Dermis microvascular lymphatic vessel endothelial cell (primary cell): ENCODE data around the gene CDK17. TPM values are rescaled to one million over a fixed set of nuclear protein-coding genes. Genes with fewer than 3 reads are reported as not detected.
"Not testable (repeated sequence)": the region's sequence is repeated elsewhere in the genome, so short reads cannot be mapped to it uniquely, and the experiment has no call there.

Experiments
- DNase-seq, 2 donors: peaks; one replicate each; pipeline versions ENCODE4 v3.0.0 to v3.0.0-alpha.2; 2010; ENCODE audit warnings: low read depth in 2 of 2
- total RNA-seq: library from RNA; depleted of rRNA; stranded (reverse); fragments of >200 nt; gene quantifications from 2 replicates; pipeline ENCODE4 v1.2.1, GENCODE V29; 2014

CDK17 gene
- total RNA-seq, 1 donor from 2014 or later, result 99.9 TPM

GRCh38 chr12:96322720-96323119 is 77.5 kb downstream of the CDK17 start:
- no peak for DNase-seq

- no peak for DNase-seq
Observed at GRCh38 chr12:96321941-96322340, 78.3 kb downstream of the CDK17 start.

GRCh38 chr12:96317801-96318200 is 82.4 kb downstream of the CDK17 start:
- DNase-seq, result not testable (repeated sequence)

DNA sequence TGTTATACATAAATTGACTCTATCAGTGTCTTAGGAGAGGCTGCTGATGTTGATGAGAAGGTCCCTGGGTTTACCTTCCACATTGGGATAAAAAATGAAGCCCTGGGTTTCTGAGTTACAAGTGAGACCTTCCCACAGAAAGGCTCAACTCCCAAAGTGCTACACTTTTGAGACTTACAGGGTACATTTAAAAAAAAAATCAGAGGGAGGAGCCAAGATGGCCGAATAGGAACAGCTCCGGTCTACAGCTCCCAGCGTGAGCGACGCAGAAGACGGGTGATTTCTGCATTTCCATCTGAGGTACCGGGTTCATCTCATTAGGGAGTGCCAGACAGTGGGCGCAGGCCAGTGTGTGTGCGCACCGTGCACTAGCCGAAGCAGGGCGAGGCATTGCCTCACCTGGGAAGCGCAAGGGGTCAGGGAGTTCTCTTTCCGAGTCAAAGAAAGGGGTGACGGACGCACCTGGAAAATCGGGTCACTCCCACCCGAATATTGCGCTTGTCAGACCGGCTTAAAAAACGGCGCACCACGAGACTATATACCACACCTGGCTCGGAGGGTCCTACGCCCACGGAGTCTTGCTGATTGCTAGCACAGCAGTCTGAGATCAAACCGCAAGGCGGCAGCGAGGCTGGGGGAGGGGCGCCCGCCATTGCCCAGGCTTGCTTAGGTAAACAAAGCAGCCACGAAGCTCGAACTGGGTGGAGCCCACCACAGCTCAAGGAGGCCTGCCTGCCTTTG is 84.3 kb downstream of the CDK17 start:
- DNase-seq, result not testable (repeated sequence)

GRCh38 chr12:96314723-96315122 is 85.5 kb downstream of the CDK17 start:
- no peak for DNase-seq

GRCh38 chr12:96313606-96314005 is 86.6 kb downstream of the CDK17 start:
- DNase-seq, result no peak

- no peak for DNase-seq
Observed at GRCh38 chr12:96311191-96311590, 89.0 kb downstream of the CDK17 start.

GRCh38 chr12:96310067-96310466 is 90.2 kb downstream of the CDK17 start:
- no peak for DNase-seq

DNA sequence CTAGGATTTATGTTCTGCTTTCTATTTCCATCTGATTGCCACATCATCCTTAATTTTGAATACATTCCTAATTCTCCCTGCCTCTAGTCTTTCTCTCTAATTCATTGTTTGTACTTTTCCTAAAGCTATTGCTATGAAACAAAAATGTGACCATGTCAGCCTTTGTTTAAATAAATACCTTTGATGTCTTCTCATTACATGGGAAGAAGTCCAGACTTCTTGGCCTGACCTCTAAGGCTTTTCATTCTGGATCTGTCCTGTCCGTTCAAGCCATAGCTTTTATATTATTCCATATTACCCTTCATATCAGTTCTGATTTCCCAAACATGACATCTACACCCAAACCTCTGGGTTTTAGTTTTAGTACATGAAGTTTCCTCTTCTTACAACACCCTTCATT is 91.4 kb downstream of the CDK17 start:
- DNase-seq, result no peak

DNA sequence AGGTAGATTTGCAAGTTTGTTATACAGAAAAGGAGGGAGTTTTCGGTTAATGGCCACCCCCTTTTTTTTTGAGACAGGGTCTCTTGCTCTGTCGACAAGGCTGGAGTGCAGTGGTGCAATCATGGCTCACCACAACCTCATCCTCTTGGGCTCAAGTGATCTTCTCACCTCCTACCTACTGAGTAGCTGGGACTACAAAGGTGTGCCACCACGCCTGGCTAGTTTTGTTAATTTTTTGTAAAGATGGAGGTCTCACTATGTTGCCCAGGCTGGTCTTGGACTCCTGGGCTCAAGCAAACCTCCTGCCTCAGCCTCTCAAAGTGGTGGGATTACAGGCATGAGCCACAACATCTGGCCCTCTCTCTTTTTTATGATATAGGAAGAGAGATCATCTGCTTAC is 94.6 kb downstream of the CDK17 start:
- no peak for DNase-seq

DNA sequence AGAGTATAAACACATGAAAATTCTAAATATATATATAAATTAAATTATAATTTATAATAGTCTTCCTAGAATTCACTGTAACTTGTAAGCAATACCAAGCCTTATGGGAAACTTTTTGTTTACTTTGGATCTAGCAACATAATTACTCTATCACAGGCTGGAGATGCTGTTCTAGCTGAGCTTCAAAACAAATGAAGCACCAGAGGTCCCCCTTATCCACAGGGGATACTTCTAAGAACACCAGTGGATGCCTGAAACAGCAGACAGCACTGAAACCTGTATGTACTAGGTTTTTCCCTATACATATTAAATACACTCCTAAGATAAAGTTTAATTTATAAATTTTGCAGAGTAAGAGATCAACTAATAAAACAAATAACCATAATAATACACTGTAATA is 96.6 kb downstream of the CDK17 start:
- DNase-seq, result peak in 1 of 2 donors; percentile 27

- no peak for DNase-seq
Observed at GRCh38 chr12:96302687-96303310, 97.4 kb downstream of the CDK17 start.

DNA sequence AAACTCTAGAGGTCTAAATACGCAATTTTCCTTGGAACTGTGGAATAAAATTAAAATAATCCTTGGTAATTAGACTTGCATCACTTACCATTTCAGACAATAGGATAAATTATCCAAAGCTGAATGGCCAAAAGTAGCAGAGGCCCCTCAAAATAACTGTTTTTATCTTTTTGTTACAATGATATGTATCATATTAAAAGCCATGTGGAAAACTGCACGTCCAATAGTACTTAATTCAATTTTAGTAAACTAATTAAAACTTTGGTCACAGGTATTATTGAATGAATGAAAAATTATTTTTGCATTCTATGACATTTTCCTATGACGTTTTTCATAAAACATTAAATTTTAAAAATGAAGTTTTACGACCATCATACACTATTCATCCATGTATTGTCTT is 98.5 kb downstream of the CDK17 start:
- no peak for DNase-seq

GRCh38 chr12:96300064-96300463 is 100.2 kb downstream of the CDK17 start:
- no peak for DNase-seq

DNA sequence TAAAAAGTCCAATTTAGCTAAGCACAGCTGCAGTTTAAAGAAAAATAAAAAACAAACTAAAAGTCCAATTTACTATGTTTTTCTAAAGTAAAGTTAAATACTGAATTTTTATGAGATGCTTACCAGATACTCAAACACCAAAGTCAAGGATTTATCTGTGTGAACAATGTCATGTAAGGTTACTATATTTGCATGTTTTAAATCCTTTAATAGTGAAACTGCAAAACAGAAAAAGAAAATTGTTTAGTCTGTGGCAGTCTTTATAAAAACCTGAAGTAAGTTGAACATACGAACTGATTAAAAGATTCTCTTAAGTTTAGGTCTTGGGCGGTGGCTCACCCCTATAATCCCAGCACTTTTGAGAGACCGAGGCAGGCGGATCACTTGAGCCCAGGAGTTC is 102.7 kb downstream of the CDK17 start:
- no peak for DNase-seq

- DNase-seq, result no peak
Observed at GRCh38 chr12:96295532-96296160, 104.6 kb downstream of the CDK17 start.

- DNase-seq, result no peak
Observed at GRCh38 chr12:96294831-96295230, 105.4 kb downstream of the CDK17 start.

- DNase-seq, result no peak
Observed at GRCh38 chr12:96293093-96293492, 107.1 kb downstream of the CDK17 start.

- no peak for DNase-seq
Observed at GRCh38 chr12:96289067-96289466, 111.2 kb downstream of the CDK17 start.

- peak in 1 of 2 donors; percentile 51 for DNase-seq
Observed at GRCh38 chr12:96285158-96285557, 115.1 kb downstream of the CDK17 start.

GRCh38 chr12:96274331-96274730 is 125.9 kb downstream of the CDK17 start:
- no peak for DNase-seq

DNA sequence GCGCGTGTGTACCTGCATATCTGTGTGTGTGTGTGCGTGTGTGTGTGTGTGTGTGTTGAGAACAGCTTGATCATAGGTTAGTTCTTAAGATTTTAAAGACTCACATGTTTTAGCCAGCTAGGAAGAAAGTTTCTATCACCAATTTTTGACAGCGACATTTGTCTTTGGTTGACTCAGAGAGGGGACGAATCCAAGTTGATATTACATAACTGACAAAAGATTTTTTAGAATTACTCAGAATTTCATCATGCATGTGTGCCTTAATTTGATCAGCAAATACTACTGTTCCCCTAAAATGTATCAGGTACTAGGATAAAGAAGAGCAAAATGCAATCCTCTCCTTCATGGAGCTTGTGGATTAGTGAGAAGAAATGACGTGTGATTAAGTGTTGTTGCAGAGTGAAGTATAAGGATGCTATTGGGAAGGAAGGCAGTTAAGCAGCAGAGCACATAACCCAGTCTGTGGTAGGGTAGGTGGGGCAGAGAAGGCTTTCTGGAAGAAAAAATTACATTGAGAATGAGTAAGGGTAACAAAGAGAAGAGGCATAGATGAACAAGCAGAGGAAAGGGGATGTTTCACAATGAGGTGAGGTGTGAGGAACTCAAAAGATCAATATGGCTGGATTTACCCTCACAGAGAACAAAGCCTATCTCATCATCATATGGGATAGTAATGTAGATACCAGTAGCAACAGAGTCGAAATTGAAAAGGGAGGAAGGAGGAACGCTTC is 128.6 kb downstream of the CDK17 start:
- DNase-seq, result no peak
